Stimulated activated CD4-positive, alpha-beta T cell treated with anti-CD3 and anti-CD28 coated beads, Interleukin-15, amount 100 ng/mL, for 24 hours (primary cell): ENCODE data around the gene SEZ6L2.
"Not testable (repeated sequence)": the region's sequence is repeated elsewhere in the genome, so short reads cannot be mapped to it uniquely, and the experiment has no call there.

Experiments
- DNase-seq: peaks from one replicate; pipeline ENCODE4 v3.0.0-alpha.2; 2020

The SEZ6L2 gene

DNA sequence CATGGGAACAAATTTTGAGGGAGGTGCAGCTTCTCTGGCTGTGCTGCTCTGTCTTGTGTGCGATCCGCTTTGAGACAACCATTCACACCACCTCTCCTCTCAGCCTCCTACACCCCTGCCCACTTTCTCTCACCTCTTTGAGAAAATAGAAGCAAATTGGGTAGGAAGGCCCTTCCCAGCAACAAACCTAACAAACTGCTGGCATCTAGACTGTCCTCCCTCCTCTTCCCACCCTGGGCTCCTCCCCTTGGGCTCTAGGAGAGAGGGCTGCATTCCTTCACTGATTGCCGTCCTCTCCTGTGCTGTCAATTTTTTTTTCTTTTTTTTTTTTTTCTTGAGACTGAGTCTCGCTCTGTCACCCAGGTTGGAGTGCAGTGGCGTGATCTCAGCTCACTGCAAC is 49.8 kb downstream of the SEZ6L2 start:
- no peak for DNase-seq

- peak; percentile 90 for DNase-seq
These were observed 50.7 kb downstream of the SEZ6L2 start for GRCh38 chr16:29848420-29849297.

GRCh38 chr16:29845656-29846055 is 53.7 kb downstream of the SEZ6L2 start:
- no peak for DNase-seq

- DNase-seq, result no peak
These were observed 54.6 kb downstream of the SEZ6L2 start for GRCh38 chr16:29844575-29845331.

DNA sequence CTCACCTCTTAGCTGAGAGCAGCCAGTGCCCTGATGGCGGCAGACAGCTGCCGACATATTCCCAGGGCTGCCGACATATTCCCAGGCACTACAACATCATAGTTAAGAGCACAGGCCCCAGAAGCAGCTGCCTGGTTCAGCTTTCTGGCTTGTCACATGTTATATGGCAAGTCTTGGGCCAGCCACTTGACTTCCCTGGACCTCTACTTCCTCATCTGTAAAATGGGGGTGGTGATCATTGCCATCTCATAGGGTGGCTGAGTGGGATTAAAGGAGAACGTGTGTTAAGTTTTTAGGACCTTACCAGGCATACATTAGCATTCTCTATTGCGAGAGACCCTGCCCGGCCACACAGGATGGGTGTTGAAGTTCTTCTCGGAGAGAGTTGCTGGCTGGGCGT is 55.4 kb downstream of the SEZ6L2 start:
- no peak for DNase-seq

DNA sequence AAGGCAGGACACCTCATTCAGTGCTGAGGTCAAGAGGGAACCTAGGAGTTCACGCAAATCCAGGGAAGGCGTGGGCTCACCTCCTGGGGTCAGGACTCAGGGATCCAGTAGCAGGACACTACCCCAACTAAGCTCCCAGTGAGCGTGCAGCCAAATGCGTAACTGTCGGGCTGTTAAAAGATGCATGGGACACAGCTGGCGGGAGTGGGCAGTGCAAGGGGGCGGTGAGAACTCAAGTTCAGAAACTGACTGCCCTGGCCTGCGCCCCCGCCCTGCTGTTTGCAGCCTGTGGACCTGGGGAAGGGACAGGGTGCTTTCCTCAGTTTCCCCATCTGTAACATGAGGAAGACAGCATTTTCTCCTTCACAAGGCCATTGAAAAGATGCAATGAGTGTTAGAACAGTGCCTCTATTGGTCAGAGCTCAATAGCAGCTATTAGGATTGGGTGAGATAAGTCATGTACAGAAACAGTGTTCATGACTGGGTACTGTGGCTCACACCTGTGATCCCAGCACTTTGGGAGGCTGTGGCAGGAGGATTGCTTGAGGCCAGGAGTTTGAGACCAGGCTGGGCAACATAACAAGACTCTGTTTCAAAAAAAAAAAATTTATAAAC is 56.5 kb downstream of the SEZ6L2 start:
- no peak for DNase-seq

GRCh38 chr16:29841631-29842030 is 57.7 kb downstream of the SEZ6L2 start:
- no peak for DNase-seq

GRCh38 chr16:29840240-29840639 is 59.1 kb downstream of the SEZ6L2 start:
- DNase-seq, result no peak

DNA sequence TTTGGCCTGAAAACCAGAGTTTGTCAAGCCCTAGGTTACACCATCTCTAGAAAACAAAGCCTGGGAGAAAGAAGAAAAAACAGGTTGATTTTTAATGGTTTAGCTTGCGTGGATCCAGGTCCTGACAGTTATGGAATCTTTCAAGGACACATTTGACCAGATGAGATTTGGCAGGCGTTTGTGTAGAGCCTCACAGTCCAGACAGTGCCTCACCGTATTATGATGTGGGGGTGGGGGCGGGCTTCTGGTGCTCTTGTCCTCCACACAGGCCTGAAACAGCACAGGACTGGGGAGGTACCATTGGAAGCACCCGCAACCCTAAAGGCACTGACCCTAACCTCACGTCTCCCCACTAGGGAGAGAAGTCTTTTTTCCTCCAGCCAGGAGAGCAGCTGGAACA is 59.5 kb downstream of the SEZ6L2 start:
- no peak for DNase-seq

- no peak for DNase-seq
These were observed 61.5 kb downstream of the SEZ6L2 start for GRCh38 chr16:29837841-29838240.

DNA sequence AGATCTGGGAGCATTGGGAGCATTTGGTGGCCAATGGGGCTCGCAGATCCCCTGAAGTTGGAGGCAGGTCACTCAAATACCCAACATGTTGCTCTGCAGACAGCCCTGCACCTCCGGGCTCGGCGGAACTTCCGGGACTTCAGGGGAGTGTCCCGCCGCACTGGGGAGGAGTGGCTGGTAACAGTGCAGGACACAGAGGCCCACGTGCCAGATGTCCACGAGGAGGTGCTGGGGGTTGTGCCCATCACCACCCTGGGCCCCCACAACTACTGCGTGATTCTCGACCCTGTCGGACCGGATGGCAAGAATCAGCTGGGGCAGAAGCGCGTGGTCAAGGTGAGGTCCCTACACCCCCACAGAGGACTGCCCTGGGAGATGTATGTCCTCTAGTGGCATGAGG is 62.7 kb downstream of the SEZ6L2 start:
- DNase-seq, result no peak

DNA sequence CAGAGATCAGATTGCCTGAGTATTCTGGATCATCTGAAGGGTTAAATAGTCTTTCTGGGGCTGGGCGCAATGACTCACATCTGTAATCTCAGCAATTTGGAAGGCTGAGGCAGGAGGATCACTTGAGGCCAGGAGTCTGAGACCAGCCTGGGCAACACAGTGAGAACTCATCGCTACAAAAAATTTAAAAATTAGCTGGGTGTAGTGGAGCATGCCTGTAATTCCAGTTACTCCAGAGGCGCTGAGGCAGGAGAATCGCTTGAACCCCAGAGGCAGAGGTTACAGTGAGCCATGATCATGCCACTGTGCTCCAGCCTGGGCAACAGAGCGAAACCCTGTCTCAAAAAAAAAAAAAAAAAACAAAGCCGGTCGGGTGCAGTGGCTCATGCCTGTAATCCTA is 63.4 kb downstream of the SEZ6L2 start:
- no peak for DNase-seq

- DNase-seq, result peak; percentile 59
These were observed 65.3 kb downstream of the SEZ6L2 start for GRCh38 chr16:29834079-29834478.

- DNase-seq, result not testable (repeated sequence)
These were observed 66.1 kb downstream of the SEZ6L2 start for GRCh38 chr16:29833219-29833618.

DNA sequence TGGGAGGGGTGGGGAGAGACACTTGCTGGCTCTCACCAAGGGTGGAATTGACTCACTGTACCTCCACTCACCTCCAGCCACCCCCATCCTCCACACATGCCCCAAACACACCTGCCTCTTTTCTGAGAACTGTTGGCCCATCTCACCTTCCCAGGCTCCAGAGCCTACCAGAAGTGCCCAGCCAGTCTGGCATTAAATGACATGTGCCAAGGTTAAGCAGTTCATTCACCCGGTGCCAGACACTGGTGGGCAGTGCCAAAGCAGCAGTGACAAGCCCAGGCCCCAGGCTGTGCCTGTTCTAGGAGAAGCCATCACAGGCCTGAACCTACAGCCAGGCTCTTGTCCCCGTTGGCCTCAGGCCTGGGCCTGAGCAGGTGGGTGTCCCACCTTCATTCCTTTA is 67.9 kb downstream of the SEZ6L2 start:
- no peak for DNase-seq

DNA sequence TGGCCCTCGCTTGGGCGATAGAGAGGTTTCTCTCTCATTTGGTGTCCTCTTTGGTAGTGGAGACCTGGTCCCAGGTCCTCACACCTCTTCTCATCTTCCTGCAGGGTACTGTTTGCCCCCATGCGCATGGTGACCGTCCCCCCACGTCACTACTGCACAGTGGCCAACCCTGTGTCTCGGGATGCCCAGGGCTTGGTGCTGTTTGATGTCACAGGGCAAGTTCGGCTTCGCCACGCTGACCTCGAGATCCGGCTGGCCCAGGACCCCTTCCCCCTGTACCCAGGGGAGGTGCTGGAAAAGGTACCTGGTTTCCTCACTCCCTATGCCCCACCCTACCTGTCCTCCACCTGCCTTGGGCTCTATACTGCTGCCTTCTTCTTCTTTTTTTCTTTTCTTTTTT is 68.6 kb downstream of the SEZ6L2 start:
- no peak for DNase-seq

- DNase-seq, result no peak
These were observed 73.0 kb downstream of the SEZ6L2 start for GRCh38 chr16:29826342-29826695.

DNA sequence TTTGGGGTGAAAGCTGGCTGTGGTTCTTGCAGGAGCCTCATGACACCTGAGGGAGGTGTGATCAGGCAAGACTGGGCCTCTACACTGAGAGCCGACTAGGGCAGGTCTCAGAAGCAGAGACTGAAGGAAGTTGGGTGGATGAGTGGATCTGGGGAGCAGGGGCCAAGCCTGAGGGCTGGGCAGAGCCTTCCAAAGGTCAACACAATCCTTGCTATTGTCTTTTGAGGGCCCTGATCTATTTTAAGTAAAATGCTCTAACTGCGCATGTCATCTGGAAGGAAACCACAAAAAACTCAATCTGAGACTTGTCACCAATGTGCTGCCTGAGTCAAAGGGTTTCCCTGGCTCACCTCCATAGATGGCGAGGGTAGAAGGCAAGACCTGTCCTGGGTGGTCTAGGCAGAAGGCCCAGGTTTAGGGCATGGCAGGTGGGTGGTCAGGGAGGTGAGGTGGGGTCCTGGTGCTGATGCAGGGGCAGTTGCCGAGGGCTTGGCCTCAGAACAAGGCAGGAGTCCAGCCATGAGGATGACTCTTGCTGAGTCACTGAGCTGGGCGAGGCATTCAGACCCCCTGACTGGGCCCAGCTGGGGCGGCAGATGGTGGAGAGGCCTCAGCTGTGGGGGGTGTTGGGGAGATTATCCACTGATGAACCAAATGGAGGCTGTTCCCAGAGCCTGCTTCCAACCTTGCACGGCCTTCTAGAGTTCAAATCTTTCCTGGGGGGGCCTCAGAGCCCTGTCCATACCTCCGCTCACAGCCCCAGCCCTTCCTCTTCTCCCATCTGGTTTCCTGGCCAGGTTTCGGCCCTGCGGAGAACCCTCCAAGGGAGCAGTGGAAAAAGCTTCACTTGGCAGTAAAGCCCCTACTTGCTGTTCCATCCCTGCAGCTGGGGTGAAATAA is 74.0 kb downstream of the SEZ6L2 start:
- DNase-seq, result peak; percentile 67

GRCh38 chr16:29824589-29825144 is 74.7 kb downstream of the SEZ6L2 start:
- DNase-seq, result no peak

DNA sequence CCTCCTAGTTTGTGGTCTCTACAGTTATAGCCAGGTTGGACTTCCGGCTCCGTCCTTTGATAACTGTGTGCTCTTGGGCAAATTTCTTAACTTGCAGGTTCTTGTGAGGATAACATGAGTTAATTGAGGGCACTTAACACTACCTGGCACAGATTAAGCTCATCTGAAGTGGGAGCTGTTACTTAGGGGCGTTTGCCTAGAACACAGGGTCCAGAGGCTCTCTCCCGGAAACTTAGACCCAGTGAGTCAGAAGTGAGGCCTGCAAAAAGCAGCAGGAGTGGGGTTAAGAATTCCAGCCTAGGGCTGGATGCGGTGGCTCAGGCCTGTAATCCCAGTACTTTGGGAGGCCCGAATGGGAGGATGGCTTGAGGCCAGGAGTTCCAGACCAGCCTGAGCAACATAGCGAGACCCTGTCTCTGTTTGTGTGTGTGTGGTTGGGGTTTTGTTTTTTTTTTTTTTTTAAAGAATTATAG is 77.7 kb downstream of the SEZ6L2 start:
- no peak for DNase-seq
